OCI-M2 (cell line): ENCODE measurements around the gene KCNJ9.
"Not testable (repeated sequence)": the region's sequence is repeated elsewhere in the genome, so short reads cannot be mapped to it uniquely, and the experiment has no call there.

Experiments
- DNase-seq: peaks from one replicate; lab custom pipeline; 2025; ENCODE audit not compliant: unreplicated experiment; lab: John Stamatoyannopoulos, UW

The KCNJ9 gene

DNA sequence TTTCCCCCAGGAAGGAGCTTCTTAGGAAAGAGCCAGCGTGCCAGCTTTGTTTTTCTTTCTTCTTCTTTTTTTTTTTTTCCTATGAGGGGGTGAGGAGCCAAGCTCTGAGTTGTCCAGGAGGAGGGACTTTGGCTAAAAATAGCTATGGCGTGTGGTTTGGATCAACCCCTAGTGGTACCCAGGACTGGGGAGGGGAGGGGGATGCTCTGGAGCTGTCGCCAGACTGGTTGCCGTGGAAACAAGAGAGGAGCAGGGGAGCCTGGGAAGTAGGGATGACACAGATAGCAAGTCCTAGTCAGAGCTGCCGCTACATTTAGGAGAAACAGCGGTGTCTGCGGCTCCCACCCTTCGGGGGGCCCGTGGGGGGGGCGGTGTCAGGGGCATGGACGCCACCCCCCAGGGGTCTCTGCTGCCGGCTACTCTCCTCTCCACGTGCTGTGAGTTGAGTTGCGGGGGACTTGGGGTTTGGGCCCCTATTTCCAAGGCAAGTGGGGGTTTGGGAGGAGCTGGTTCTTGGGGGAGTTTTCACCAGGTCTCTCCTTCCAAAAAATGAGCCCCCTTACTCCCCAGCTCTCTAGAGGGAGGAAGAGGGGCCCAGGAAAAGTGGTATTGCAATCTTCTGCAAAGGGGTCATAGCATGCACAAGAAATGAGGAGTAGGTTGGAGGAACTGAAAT is at the start of gene KCNJ9:
Gene KCNJ9 (plus strand): TSS at position 278 of the 676 bp plus-strand sequence. CDS start 2,493 bp downstream, outside the sequence.
- DNase-seq, result no peak

GRCh38 chr1:160032165-160032820 is 49.0 kb upstream of the KCNJ9 start:
- DNase-seq, result no peak

- no peak for DNase-seq
These were observed 40.9 kb upstream of the KCNJ9 start for GRCh38 chr1:160040476-160040875.

GRCh38 chr1:160043543-160043942 is 37.8 kb upstream of the KCNJ9 start:
- DNase-seq, result no peak

GRCh38 chr1:160045653-160046052 is 35.7 kb upstream of the KCNJ9 start:
- DNase-seq, result no peak

DNA sequence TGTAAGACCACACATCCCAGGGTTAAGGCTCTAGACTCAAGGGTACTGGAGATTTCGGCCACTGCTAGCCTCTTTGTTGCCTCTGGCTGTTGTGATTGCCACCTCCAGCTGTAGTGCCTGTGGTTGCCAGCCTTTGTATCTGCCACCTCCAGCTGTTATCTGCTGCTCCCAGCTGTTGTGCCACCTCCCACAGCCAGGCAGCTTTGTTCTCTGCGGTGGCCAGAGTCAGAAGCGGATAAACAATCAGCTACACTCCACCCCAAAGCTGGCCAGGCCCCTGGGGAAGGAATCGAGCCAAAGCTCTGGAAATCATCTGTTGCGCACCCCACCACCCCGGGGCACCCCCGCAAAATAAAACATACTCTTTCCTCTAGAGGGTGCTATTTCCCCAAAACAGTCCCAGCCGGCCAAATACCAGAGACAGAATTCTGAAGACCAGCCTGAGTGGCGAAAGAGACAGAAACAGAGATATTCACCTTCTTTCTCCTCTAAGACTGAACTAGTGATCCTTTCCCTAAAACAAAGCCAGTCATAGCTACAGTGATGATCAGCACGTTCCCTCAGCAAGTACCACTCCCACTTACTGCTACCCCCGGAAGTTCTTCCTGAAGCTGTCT is 34.7 kb upstream of the KCNJ9 start:
- peak; percentile 73 for DNase-seq

DNA sequence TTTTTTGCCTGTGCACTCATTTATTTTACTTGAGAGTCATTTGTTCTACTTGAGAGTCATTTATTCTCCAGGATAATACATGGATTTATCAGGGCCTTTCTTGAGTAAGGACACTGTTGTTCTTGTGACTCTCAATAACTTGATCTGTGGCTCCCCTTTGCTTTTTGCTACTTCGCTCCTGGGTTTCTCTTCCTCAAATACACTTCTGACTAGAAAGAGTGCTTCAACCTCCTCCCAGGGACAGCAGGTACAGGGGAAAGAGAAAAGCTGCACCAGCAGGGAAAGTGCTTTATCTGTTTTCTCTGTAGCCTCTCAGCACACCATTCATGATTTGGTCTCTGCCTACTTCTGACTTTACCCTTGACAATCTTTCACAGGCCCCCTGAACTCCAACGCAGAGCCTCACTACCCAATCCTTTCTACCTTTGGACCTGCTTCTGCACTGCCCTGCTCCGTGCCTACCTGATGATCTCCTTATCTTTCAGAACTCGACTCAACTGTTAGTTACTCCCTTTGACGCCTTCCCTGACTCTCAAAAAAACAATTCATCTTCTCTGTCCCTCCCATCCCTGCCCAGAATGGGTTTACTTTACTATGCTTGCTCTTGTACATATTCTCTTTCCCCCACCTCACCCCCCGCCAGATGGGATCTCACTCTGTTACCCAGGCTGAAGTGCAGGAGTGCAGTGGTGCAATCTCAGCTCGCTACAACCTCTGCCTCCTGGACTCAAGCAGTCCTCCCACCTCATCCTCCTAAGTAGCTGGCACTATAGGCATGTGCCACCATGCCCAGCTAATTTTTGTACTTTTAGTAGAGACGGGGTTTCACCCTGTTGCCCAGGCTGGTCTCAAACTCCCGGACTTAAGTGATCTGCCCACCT is 34.0 kb upstream of the KCNJ9 start:
- DNase-seq, result no peak

DNA sequence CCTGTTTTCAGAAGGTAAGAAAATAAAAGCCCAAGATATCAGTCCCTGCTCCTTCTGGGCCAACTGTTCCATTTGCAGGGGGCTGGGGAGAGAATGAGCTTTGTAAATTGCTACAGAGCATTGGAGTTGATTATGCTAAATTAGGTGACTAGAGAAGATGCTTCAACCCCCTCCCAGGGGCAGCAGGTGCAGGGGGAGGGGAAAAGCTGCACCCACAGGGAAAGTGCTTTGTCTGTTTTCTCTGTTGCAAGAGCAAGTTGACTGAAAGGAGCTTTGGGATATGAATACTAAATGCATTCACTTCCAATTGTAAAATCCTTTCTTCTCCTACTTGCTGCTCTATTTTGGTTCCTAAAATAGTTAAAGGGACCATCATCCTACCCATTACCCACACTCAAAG is 33.0 kb upstream of the KCNJ9 start:
- no peak for DNase-seq

- no peak for DNase-seq
These were observed 32.2 kb upstream of the KCNJ9 start for GRCh38 chr1:160049101-160049500.

- not testable (repeated sequence) for DNase-seq
These were observed 31.2 kb upstream of the KCNJ9 start for GRCh38 chr1:160050182-160050581.

GRCh38 chr1:160050619-160051018 is 30.7 kb upstream of the KCNJ9 start:
- DNase-seq, result no peak

DNA sequence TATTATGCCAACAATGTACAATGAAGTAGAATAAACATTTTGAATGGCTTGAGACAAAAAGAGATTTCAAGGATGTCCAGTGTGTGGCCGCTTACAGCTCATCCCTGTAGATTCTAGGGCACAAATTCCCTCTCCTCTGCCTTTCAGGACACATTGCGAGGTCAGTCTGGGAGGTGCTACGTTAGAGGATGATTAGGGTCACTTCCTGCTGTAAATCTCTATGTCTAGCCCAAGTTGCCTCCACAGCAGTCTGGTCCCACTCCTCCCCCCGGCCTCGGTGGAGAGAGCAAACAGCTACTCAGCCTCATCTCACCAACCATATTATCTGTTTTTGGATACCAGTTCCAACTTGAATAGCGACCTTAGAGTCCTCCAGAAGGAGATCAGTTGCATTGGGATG is 28.4 kb upstream of the KCNJ9 start:
- no peak for DNase-seq

- no peak for DNase-seq
These were observed 27.6 kb upstream of the KCNJ9 start for GRCh38 chr1:160053548-160054365.

- no peak for DNase-seq
These were observed 24.6 kb upstream of the KCNJ9 start for GRCh38 chr1:160056648-160057169.

DNA sequence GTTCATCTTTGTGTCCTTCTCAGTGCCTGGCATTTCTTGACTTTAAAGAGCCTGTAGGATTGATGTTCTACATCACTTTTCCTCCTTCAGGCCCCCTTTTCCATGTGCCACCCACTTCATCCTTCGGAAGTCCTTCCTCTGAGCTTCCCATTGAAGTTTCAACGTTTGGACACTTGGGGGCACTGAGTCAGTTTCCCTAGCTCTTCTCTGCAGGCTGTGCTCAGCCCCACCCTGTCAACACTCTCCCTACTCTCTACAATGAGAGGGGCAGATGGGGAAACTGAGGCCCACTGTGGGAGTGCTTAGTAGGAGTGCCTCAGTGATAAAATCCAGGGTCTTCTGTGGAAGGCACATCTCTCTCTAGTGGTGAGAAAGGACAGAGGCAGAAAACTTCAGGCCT is 23.3 kb upstream of the KCNJ9 start:
- DNase-seq, result no peak

DNA sequence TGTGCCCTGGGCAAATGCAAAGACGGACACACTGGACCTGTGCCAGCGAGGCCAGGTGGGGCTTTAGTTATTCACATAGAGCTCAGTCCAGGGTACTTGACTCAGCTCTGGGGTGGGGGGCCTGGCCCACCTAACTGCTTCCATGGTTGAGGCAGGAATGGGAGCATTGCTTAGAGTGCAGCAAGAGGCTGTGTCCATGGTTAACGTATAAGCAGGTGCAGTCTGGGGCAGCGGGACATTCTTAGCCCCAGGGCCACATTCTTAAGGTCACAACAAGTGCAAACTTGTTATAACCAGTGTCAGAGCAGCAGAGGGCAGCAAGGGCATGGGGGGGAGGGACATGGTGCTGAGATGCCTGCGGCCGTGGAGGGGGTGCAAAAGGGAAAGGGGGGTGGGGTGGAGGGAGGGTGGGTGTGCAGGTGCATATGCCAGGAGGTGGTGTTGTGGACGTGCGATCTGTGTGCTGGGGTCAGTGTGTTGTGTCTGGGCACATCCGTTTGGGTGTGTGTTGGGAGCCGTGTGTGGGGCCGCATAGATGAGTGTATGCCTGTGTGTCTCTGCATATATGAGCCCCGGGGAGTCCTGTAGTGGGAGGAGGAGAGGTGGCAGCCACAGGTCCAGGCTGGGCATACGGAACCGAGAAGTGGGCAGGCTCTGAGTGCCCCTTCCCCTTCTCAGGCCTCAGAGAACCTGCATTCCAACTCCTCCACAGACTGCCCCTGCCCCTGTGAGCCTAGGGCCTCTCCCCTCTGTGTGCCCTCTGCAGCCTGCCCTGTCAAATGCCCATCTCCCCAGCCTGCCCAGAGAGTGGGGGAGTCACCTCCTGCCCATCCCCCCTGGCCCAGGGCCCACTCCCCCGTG is 19.7 kb upstream of the KCNJ9 start:
- no peak for DNase-seq

- DNase-seq, result no peak
These were observed 19.2 kb upstream of the KCNJ9 start for GRCh38 chr1:160062230-160062532.

DNA sequence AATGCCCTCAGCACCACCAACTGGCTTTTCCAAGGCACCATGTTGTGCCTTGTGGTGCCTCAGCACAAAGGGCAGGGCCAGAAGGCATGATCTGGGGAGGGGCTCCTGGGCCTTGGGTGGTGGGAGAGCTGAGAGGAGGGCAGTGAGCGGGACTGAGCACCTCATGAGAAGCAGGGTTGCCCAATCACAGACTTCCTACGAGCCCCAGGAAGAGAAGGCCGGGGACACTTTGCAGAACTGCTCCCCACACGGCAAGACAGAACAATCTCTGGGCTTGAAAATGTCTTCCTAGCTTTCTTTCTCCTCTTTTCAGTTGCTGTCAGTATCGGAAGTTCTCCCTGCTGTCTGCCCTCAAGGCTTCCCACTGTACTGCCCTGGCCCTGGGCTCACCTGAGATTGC is 18.2 kb upstream of the KCNJ9 start:
- DNase-seq, result no peak

DNA sequence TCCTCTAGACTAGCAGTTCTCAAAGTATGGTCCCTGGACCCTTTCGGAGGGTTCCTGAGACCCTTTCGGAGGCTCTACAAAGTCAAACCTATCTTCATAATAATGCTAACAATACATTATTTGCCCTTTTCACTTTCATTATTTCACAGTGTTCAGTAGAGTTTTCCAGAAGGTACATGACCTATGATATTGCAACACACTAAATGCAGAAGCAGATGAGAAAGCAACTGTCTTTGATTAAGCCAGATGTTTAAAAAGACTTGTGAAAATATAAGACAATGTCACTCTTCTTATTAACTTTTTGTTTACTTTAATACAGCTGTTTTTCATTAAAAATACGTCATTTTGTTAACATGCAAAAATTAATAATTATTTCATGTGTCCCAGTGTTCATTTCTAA is 17.2 kb upstream of the KCNJ9 start:
- DNase-seq, result no peak

- no peak for DNase-seq
These were observed 16.6 kb upstream of the KCNJ9 start for GRCh38 chr1:160064746-160065145.
